Astrocyte of the cerebellum (primary cell): ENCODE measurements around the gene CFAP20DC.

ENCODE experiments used
- DNase-seq: peaks from one replicate; pipeline ENCODE4 v3.0.0-alpha.2; 2011; ENCODE audit warnings: low read depth
- H3K4me3 ChIP-seq: 2 replicates; pipeline ENCODE4 v1.5.1; 2011; ENCODE audit warnings: mild to moderate bottlenecking, low read depth, low read length, moderate library complexity
- CTCF ChIP-seq: IDR thresholded peaks from 2 replicates; pipeline ENCODE4 v1.5.1; 2012; ENCODE audit warnings: low read length, low read depth, moderate library complexity, mild to moderate bottlenecking; ENCODE audit errors: missing control alignments
- in situ Hi-C: cut with HindIII; loops from 2 replicates; pipeline ENCODE4 v1.10.0; 2017; ENCODE audit warnings: low sequenced_read_pairs

Gene CFAP20DC

GRCh38 chr3:58748024-58748423, 301.8 kb downstream of the CFAP20DC start:
- no peak for DNase-seq
- in situ Hi-C loops, result no loop called here
- no peak overlapping the region for H3K4me3 ChIP-seq
- TF ChIP-seq CTCF, result no peak

GRCh38 chr3:58746758-58747157, 303.1 kb downstream of the CFAP20DC start:
- TF ChIP-seq CTCF, result no peak
- no peak overlapping the region for H3K4me3 ChIP-seq
- in situ Hi-C loops, result no loop called here
- DNase-seq, result no peak

GRCh38 chr3:58743296-58743695, 306.5 kb downstream of the CFAP20DC start:
- H3K4me3 ChIP-seq, result no peak overlapping the region
- in situ Hi-C loops, result no loop called here
- DNase-seq, result no peak
- no peak for TF ChIP-seq CTCF

GRCh38 chr3:58742239-58742638, 307.6 kb downstream of the CFAP20DC start:
- TF ChIP-seq CTCF, result no peak
- no peak for DNase-seq
- H3K4me3 ChIP-seq, result no peak overlapping the region
- in situ Hi-C loops, result no loop called here

GRCh38 chr3:58737644-58738043, 312.2 kb downstream of the CFAP20DC start:
- DNase-seq, result no peak
- in situ Hi-C loops, result no loop called here
- no peak for TF ChIP-seq CTCF
- H3K4me3 ChIP-seq, result no peak overlapping the region

GRCh38 chr3:58731673-58732072, 318.2 kb downstream of the CFAP20DC start:
- in situ Hi-C loops, result no loop called here
- no peak overlapping the region for H3K4me3 ChIP-seq
- no peak for DNase-seq
- TF ChIP-seq CTCF, result no peak

- H3K4me3 ChIP-seq, result no peak overlapping the region
- in situ Hi-C loops, result no loop called here
- no peak for DNase-seq
- TF ChIP-seq CTCF, result no peak
These were observed 321.1 kb downstream of the CFAP20DC start for GRCh38 chr3:58728723-58729122.
